ENCODE results near the gene KRT74. TPM values are rescaled to one million over a fixed set of nuclear protein-coding genes. Genes with fewer than 3 reads are reported as not detected.

Gene KRT74
- total RNA-seq, 5 donors from 2014 or later (not counting 1 experiment from before 2014, with no cell fraction given), result 0.20 to 0.79 (median 0.45) TPM; not detected in 1

- peaks cover 24 to 34% of the 10 kb centered on the region in 2 donors for H3K27me3 Mint-ChIP-seq
- CTCF ChIA-PET, result no interaction called here
- POLR2A ChIA-PET, result no interaction called here
- DNase-seq, result peak in 3 of 35 experiments; percentile 15 to 60 (median 30)
- Histone ChIP-seq H3K27ac (ENCODE audit: low read length) (peak overlapping the region; percentile 23), H3K36me3 (ENCODE audit: control insufficient read depth in 2 of 2, extremely low read depth in 1 of 2, insufficient read depth in 1 of 2, low read length in 1 of 2) (no peaks in the 10 kb centered on the region), H3K9me3 (no peaks in the 10 kb centered on the region), H3K4me3 (ENCODE audit: control insufficient read depth in 1 of 2, extremely low read depth in 1 of 2, low read length in 1 of 2) (no peak overlapping the region), H3K4me1 (ENCODE audit: control insufficient read depth in 1 of 2, extremely low read depth in 1 of 2, insufficient read depth in 2 of 2, low read length in 2 of 2) (peaks cover 0 to 72% of the 10 kb centered on the region in 2 experiments), H3K27me3 (replicated peaks in 1 of 2; ENCODE audit: control insufficient read depth in 2 of 2, extremely low read depth in 1 of 2, insufficient read depth in 2 of 2, low read length in 1 of 2) (peaks cover 0 to 19% of the 10 kb centered on the region in 2 experiments)
- no peak overlapping the region for H3K4me3 Mint-ChIP-seq
- no peaks in the 10 kb centered on the region for H3K9me3 Mint-ChIP-seq
- 18% methylated on average over 3 of the region's 6 CpGs for WGBS (ENCODE audit: insufficient coverage)
- no peaks in the 10 kb centered on the region for H3K36me3 Mint-ChIP-seq
- H3K4me1 Mint-ChIP-seq, result peaks cover 5 to 35% (median 9%) of the 10 kb centered on the region in 3 donors
- peak in 2 of 4 experiments; percentile 34 to 45 for ATAC-seq (replicated peaks in 1 of 4)
- H3K27ac Mint-ChIP-seq, result no peak overlapping the region
These were observed 18.1 kb downstream of the KRT74 start for GRCh38 chr12:52555577-52555976.

GRCh38 chr12:52552681-52553195 is 20.9 kb downstream of the KRT74 start, which contains the start of gene KRT71:
Gene KRT71 (minus strand): TSS chr12:52553145. CDS start chr12:52553077, 68 bp downstream.
- peaks cover 0 to 45% of the 10 kb centered on the region in 2 experiments for H3K4me1 ChIP-seq (ENCODE audit: control insufficient read depth in 1 of 2, extremely low read depth in 1 of 2, insufficient read depth in 2 of 2, low read length in 2 of 2)
- Mint-ChIP-seq H3K9me3 (no peaks in the 10 kb centered on the region), H3K4me1 (peaks cover 5 to 18% (median 9%) of the 10 kb centered on the region in 3 donors), H3K36me3 (no peaks in the 10 kb centered on the region), H3K4me3 (no peak within 1 kb of the TSS), H3K27ac (peak within 1 kb of the TSS in 1 of 2 donors; percentile 1), H3K27me3 (peaks cover 16 to 21% of the 10 kb centered on the region in 2 donors)
- H3K27ac ChIP-seq (ENCODE audit: low read length), result no peak within 1 kb of the TSS
- H3K9me3 ChIP-seq, result no peaks in the 10 kb centered on the region
- H3K4me3 ChIP-seq (ENCODE audit: control insufficient read depth in 1 of 2, extremely low read depth in 1 of 2, low read length in 1 of 2), result no peak within 1 kb of the TSS
- ChIA-PET CTCF (no interaction called here), POLR2A (no interaction called here)
- ATAC-seq (replicated peaks in 1 of 4), result no peak
- DNase-seq, result no peak
- peaks cover 0 to 22% of the 10 kb centered on the region in 2 experiments for H3K27me3 ChIP-seq (replicated peaks in 1 of 2; ENCODE audit: control insufficient read depth in 2 of 2, extremely low read depth in 1 of 2, insufficient read depth in 2 of 2, low read length in 1 of 2)
- WGBS (ENCODE audit: insufficient coverage), result 83% methylated on average over 14 of the region's 14 CpGs
- no peaks in the 10 kb centered on the region for H3K36me3 ChIP-seq (ENCODE audit: control insufficient read depth in 2 of 2, extremely low read depth in 1 of 2, insufficient read depth in 1 of 2, low read length in 1 of 2)

GRCh38 chr12:52552055-52552454 is 21.6 kb downstream of the KRT74 start:
- H3K4me1 ChIP-seq (ENCODE audit: control insufficient read depth in 1 of 2, extremely low read depth in 1 of 2, insufficient read depth in 2 of 2, low read length in 2 of 2), result peaks cover 0 to 39% of the 10 kb centered on the region in 2 experiments
- no peaks in the 10 kb centered on the region for H3K9me3 ChIP-seq
- Mint-ChIP-seq H3K4me1 (peaks cover 0 to 17% (median 9%) of the 10 kb centered on the region in 3 donors), H3K27ac (no peak overlapping the region), H3K27me3 (peaks cover 13 to 18% of the 10 kb centered on the region in 2 donors), H3K4me3 (no peak overlapping the region), H3K36me3 (no peaks in the 10 kb centered on the region), H3K9me3 (no peaks in the 10 kb centered on the region)
- H3K4me3 ChIP-seq (ENCODE audit: control insufficient read depth in 1 of 2, extremely low read depth in 1 of 2, low read length in 1 of 2), result no peak overlapping the region
- H3K27me3 ChIP-seq (replicated peaks in 1 of 2; ENCODE audit: control insufficient read depth in 2 of 2, extremely low read depth in 1 of 2, insufficient read depth in 2 of 2, low read length in 1 of 2), result peaks cover 0 to 22% of the 10 kb centered on the region in 2 experiments
- CTCF ChIA-PET, result no interaction called here
- no peak for DNase-seq
- no peak overlapping the region for H3K27ac ChIP-seq (ENCODE audit: low read length)
- ATAC-seq (replicated peaks in 1 of 4), result no peak
- POLR2A ChIA-PET, result no interaction called here
- no peaks in the 10 kb centered on the region for H3K36me3 ChIP-seq (ENCODE audit: control insufficient read depth in 2 of 2, extremely low read depth in 1 of 2, insufficient read depth in 1 of 2, low read length in 1 of 2)
- WGBS (ENCODE audit: insufficient coverage), result 35% methylated on average over 5 of the region's 5 CpGs

GRCh38 chr12:52551216-52551865 is 22.3 kb downstream of the KRT74 start:
- Histone ChIP-seq H3K4me3 (ENCODE audit: control insufficient read depth in 1 of 2, extremely low read depth in 1 of 2, low read length in 1 of 2) (no peak overlapping the region), H3K27me3 (replicated peaks in 1 of 2; ENCODE audit: control insufficient read depth in 2 of 2, extremely low read depth in 1 of 2, insufficient read depth in 2 of 2, low read length in 1 of 2) (peaks cover 0 to 24% of the 10 kb centered on the region in 2 experiments), H3K9me3 (no peaks in the 10 kb centered on the region), H3K4me1 (ENCODE audit: control insufficient read depth in 1 of 2, extremely low read depth in 1 of 2, insufficient read depth in 2 of 2, low read length in 2 of 2) (peaks cover 0 to 31% of the 10 kb centered on the region in 2 experiments), H3K36me3 (ENCODE audit: control insufficient read depth in 2 of 2, extremely low read depth in 1 of 2, insufficient read depth in 1 of 2, low read length in 1 of 2) (no peaks in the 10 kb centered on the region), H3K27ac (ENCODE audit: low read length) (no peak overlapping the region)
- Mint-ChIP-seq H3K27ac (no peak overlapping the region), H3K4me1 (peaks cover 0 to 16% (median 9%) of the 10 kb centered on the region in 3 donors), H3K4me3 (no peak overlapping the region), H3K36me3 (no peaks in the 10 kb centered on the region), H3K9me3 (no peaks in the 10 kb centered on the region), H3K27me3 (peaks cover 13 to 22% of the 10 kb centered on the region in 2 donors)
- 74% methylated on average over 4 of the region's 6 CpGs for WGBS (ENCODE audit: insufficient coverage)
- POLR2A ChIA-PET, result no interaction called here
- CTCF ChIA-PET, result interaction anchor here in 1 of 2 donors (1.5 kb wide), 1 partner anchor 319 kb away, joined by 4 read pairs; no protein-coding TSS in a partner anchor
- no peak for ATAC-seq (replicated peaks in 1 of 4)
- no peak for DNase-seq

- WGBS (ENCODE audit: insufficient coverage), result 87% methylated on average over 9 of the region's 15 CpGs
- H3K4me1 ChIP-seq (ENCODE audit: control insufficient read depth in 1 of 2, extremely low read depth in 1 of 2, insufficient read depth in 2 of 2, low read length in 2 of 2), result peaks cover 0 to 7% of the 10 kb centered on the region in 2 experiments
- DNase-seq (no peak), ATAC-seq (replicated peaks in 1 of 4) (no peak)
- H3K4me3 ChIP-seq (ENCODE audit: control insufficient read depth in 1 of 2, extremely low read depth in 1 of 2, low read length in 1 of 2), result no peak overlapping the region
- H3K27ac Mint-ChIP-seq, result no peak overlapping the region
- no peaks in the 10 kb centered on the region for H3K9me3 Mint-ChIP-seq
- H3K27me3 ChIP-seq (replicated peaks in 1 of 2; ENCODE audit: control insufficient read depth in 2 of 2, extremely low read depth in 1 of 2, insufficient read depth in 2 of 2, low read length in 1 of 2), result peaks cover 0 to 22% of the 10 kb centered on the region in 2 experiments
- no peak overlapping the region for H3K4me3 Mint-ChIP-seq
- POLR2A ChIA-PET, result interaction anchor here in 1 of 2 donors (0.6 kb wide), 1 partner anchor 412 kb away, joined by 7 read pairs; no protein-coding TSS in a partner anchor
- peaks cover 6 to 9% of the 10 kb centered on the region in 2 donors for H3K27me3 Mint-ChIP-seq
- H3K9me3 ChIP-seq, result no peaks in the 10 kb centered on the region
- peaks cover 0 to 7% (median 0%) of the 10 kb centered on the region in 3 donors for H3K4me1 Mint-ChIP-seq
- no peaks in the 10 kb centered on the region for H3K36me3 Mint-ChIP-seq
- H3K27ac ChIP-seq (ENCODE audit: low read length), result no peak overlapping the region
- no peaks in the 10 kb centered on the region for H3K36me3 ChIP-seq (ENCODE audit: control insufficient read depth in 2 of 2, extremely low read depth in 1 of 2, insufficient read depth in 1 of 2, low read length in 1 of 2)
- CTCF ChIA-PET, result no interaction called here
These were observed 27.5 kb downstream of the KRT74 start for GRCh38 chr12:52546126-52546525.

GRCh38 chr12:52543985-52544883 is 29.4 kb downstream of the KRT74 start:
- ATAC-seq (replicated peaks in 1 of 4) (no peak), DNase-seq (no peak)
- Mint-ChIP-seq H3K4me1 (peaks cover 0 to 7% (median 0%) of the 10 kb centered on the region in 3 donors), H3K36me3 (no peaks in the 10 kb centered on the region), H3K27me3 (peaks cover 3 to 4% of the 10 kb centered on the region in 2 donors), H3K4me3 (no peak overlapping the region), H3K27ac (no peak overlapping the region), H3K9me3 (no peaks in the 10 kb centered on the region)
- Histone ChIP-seq H3K4me3 (ENCODE audit: control insufficient read depth in 1 of 2, extremely low read depth in 1 of 2, low read length in 1 of 2) (no peak overlapping the region), H3K36me3 (ENCODE audit: control insufficient read depth in 2 of 2, extremely low read depth in 1 of 2, insufficient read depth in 1 of 2, low read length in 1 of 2) (no peaks in the 10 kb centered on the region), H3K4me1 (ENCODE audit: control insufficient read depth in 1 of 2, extremely low read depth in 1 of 2, insufficient read depth in 2 of 2, low read length in 2 of 2) (peaks cover 0 to 7% of the 10 kb centered on the region in 2 experiments), H3K27me3 (replicated peaks in 1 of 2; ENCODE audit: control insufficient read depth in 2 of 2, extremely low read depth in 1 of 2, insufficient read depth in 2 of 2, low read length in 1 of 2) (peaks cover 0 to 33% of the 10 kb centered on the region in 2 experiments), H3K9me3 (no peaks in the 10 kb centered on the region), H3K27ac (ENCODE audit: low read length) (no peak overlapping the region)
- POLR2A ChIA-PET, result no interaction called here
- CTCF ChIA-PET, result no interaction called here
- WGBS (ENCODE audit: insufficient coverage), result 95% methylated on average over 16 of the region's 17 CpGs

All from T-cell (primary cell).